ENCODE data around the gene TMPRSS13.
"Not testable (repeated sequence)": the region's sequence is repeated elsewhere in the genome, so short reads cannot be mapped to it uniquely, and the experiment has no call there.

Gene TMPRSS13

DNA sequence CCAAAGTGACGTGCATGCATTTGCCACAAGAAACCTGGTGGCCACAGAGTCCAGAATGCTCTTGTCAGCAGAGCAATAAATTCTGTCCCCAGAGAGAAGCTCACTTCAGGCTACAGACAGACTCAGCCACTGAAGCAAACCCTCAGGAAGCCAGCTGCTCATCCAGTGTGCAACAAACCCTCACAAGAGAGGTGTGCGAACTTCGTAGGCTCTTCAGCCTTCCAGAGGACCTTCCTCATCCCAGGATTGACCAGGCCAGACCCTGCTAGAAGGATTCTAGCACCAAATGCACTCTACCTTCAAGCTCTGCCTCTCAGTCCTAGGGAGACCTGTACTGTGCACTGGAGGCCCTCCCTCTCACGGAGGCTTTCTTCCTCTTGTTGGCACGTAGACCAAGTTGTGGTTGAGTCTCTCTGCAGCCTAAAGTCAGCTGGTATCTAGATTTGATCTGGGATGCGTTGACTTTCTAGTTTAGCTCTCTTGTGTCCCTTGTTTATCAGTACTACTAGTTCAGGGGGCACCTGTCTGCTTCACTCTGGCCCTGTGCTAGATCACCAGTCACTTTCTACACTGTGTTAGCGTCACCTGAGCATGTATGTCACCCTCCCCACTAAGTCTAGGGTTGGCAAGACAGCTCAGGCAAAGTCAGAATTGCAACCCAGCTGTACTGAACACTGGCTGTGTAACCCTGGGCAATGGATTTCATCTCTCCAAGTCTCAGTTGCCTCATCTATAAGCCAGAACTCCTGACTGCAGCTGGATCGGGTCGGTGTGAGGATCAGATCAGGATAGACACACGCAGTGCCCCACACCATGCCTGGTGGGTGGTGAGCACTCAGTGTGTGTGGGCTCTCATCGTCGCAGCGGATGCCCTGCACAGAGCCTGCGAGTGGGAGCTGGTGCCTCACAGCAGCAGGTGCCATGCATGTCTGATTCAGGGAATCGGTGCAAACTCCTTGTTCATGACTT lies 22.1 kb upstream of the TMPRSS13 start:
- no peak for DNase-seq (ENCODE audit: low spot score)

GRCh38 chr11:117950301-117950700 lies 21.1 kb upstream of the TMPRSS13 start:
- DNase-seq (ENCODE audit: low spot score), result no peak

- DNase-seq (ENCODE audit: low spot score), result no peak
Measured at GRCh38 chr11:117949062-117949461, 19.9 kb upstream of the TMPRSS13 start.

- DNase-seq (ENCODE audit: low spot score), result not testable (repeated sequence)
Measured at GRCh38 chr11:117948466-117948865, 19.3 kb upstream of the TMPRSS13 start.

- DNase-seq (ENCODE audit: low spot score), result not testable (repeated sequence)
Measured at GRCh38 chr11:117947751-117948150, 18.5 kb upstream of the TMPRSS13 start.

- peak; percentile 98 for DNase-seq (ENCODE audit: low spot score)
Measured at GRCh38 chr11:117946842-117947526, 17.8 kb upstream of the TMPRSS13 start.

- DNase-seq (ENCODE audit: low spot score), result peak; percentile 28
Measured at GRCh38 chr11:117946156-117946841, 17.1 kb upstream of the TMPRSS13 start.

DNA sequence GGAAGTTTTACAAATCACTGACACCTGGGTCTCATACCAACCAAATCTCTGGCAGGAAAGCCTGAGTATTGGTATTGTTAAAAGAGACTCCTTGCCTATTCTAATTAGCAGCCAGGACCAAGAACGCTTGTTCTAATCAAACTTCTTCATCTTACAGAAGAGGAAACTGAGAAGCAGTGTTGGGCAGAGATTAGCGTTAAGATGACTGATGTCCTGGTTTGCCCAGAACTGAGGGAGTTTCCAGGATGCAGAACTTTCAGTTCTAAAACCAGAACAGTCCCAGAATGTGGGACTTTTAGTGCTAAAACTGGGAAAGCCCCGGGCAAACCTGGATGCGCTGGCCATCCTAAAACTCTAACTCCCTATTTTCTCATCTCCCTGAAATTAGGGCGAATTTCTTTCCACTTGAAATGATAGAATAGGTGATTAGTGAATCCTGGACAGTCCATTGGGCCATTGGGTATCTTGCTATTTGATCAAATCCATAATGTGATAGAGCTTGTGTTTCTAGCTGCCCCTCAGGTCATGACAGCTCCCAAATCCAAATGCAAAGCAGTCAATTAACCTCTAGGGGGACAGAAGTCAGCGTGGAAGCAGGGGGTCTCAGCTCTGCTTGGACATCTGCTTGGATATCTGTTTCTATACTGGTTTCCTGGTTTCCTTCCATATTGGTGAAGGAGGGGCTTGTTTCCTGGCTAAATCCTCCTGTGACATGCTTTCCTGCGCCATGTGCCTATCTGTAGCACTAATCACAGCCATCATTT lies 16.0 kb upstream of the TMPRSS13 start:
- DNase-seq (ENCODE audit: low spot score), result no peak

GRCh38 chr11:117944554-117944953 lies 15.4 kb upstream of the TMPRSS13 start:
- DNase-seq (ENCODE audit: low spot score), result peak; percentile 22

DNA sequence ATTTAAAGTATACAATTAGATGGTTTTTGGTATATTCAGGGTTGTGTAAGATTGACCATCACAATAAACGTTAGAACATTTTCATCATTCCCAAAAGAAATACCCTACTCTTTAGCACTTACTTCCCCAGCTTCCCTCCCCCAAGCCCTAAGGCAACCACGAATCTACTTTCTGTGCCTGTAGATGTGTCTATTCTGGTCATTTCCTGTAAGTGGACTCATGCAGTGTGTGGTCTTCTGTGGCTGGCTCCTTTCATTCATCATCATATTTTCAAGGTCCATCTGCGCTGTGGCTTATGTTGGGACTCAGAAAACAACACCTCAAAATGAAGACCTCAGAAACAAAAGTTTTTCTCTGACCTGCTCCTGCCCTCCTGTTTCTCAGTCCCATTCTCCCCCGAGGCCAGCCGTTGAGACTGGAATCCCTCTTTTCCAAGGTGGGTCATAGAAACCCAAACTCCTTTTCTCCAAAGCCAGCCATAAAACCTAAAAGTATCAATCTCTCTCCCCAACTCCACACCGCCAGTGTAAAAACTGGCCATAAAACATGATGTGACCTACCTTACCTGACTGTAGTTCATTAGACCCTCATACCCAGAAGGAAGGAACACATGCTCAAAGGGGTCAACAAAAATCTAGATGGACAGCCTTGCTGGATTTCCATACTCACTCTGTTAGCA lies 12.9 kb upstream of the TMPRSS13 start:
- no peak for DNase-seq (ENCODE audit: low spot score)

DNA sequence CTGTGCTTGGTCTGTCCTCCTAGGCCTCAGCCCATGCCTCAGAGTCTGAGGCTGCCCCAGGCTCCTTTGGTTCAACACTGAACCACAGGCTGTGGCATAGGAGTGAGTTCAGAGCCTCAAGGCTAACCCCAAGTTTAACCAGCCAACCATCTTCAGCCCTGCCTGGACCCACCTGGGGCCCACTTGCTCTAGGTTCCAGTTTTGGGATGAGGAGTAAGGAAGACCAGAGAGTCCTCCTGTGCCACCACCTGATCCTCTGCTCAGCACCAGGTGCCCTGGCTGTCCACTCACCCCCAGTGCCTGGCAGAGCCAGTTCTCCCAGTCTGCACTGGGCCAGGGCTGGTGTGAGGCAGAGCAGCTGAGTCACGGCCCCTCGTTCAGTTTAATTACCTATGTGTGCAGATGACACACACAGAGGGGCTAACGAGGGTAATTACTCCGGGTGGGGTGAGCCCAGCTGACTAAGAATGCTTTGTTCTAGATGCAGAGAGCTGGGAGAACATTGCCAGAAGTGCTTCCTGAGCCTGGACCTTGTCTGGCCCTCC lies 12.0 kb upstream of the TMPRSS13 start:
- DNase-seq (ENCODE audit: low spot score), result peak; percentile 66

- DNase-seq (ENCODE audit: low spot score), result no peak
Measured at GRCh38 chr11:117940736-117941135, 11.5 kb upstream of the TMPRSS13 start.

DNA sequence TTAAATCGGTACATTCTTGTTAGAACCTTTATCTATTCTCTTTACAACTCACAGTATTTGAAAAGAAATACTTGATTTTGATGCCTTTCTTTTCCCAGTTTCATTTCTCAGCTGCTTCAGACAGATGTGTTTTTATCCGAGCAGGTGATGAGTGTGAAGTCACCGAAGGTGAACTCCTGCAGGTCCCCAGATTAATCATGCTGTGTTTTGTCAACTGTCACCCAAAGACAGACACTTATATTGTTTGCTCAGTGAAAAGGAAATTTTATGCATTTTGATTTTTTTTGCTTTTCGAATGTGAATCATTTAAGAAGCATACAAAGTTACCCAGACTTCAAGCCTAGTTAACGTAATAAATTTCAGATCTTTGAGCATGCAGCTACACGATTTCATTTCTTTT lies 7.8 kb upstream of the TMPRSS13 start:
- no peak for DNase-seq (ENCODE audit: low spot score)

DNA sequence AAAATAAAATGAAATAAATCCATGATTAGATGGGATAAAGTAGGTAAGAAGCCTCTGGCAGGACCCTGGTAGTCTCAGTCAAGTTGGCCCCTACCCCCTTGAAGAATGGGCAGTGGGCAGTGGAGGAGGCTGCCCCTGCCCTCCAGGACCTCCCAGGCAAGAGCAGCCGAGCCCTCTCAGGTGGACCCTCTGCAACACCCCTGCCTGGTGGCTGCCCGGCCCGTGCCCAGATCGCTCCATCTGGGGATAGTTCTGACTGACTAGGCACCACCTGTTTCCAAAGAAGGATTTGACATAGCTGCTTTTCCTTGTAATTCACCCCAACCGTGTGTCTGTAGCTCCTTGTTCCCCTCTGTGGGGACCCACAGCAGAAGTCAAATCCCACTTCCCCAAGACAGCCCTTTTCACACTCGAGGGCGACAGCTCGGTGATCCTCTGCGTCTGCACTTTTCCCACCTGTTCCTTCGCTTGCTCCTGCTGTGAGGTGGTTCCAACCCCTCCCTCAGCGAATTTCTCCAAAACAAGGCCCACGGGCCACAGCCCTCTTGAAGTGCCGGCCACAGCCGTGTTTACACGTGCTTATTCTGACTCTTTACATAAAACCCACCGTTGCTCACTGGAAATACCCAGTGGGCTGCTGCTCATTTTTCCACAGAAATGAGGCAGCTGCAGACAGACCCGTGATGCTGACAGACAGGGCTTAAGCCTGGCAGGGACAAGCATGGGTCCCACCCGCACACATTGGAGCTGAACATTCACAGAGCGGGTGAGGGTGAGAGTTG lies 5.5 kb upstream of the TMPRSS13 start:
- no peak for DNase-seq (ENCODE audit: low spot score)

GRCh38 chr11:117933930-117934329 lies 4.7 kb upstream of the TMPRSS13 start:
- no peak for DNase-seq (ENCODE audit: low spot score)

DNA sequence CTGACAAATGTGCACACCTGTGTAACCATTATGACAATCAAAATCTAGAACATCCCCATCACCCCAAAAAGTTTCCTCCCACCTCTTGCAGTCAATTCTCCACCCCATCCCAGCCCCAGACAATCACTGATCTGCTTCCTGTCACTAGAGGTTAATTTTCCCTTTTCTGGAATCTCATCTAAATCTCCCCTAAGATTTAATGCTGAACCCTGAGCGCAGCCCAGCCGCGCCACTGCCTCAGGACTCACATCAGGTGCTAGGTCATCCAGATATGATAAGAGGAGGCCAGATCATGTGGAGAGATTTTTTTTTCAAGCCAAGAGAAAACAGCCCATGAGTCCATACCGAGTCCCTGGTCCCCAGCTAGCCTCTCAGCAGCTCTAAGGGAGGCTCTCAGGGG lies 4.3 kb upstream of the TMPRSS13 start:
- DNase-seq (ENCODE audit: low spot score), result no peak

DNA sequence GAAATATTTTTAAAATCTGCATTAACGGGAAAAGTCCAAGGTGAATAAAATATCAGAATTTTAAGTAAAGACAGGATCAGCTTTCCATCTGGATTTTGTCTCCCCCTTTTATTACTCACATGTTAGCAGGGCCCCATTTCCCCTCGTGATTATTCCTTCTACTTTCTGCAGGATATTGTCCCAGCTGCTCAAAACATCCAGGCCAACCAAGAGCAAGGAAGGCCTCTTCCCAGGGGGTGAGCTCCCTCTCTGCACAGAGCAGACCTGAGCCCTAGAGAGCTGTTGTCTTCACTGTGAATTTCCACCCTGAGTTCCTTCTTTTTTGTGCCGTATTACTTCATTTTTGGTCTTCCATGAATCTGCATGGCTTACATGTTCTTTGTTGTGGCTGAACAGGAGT lies 3.7 kb upstream of the TMPRSS13 start:
- no peak for DNase-seq (ENCODE audit: low spot score)

DNA sequence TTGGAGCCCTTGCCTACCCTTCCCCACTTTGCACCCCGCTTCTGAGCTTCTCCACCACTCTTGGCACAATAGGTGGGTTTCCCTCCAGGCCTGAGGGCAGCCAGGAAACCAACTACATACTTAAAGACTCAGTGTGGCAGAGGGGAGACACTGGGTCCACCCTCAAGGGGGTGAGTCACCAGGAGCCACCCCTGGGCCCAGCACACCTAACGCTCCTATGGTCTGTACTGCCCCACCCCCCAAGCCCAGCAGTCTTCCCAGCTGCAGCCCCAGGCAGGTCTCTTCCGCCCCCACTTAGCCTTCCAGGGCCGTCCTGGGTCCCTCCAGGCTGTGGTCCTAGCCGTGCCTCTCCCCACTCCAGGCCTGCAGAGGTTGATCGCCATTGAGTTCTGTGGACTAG lies 3.2 kb upstream of the TMPRSS13 start:
- DNase-seq (ENCODE audit: low spot score), result no peak

DNA sequence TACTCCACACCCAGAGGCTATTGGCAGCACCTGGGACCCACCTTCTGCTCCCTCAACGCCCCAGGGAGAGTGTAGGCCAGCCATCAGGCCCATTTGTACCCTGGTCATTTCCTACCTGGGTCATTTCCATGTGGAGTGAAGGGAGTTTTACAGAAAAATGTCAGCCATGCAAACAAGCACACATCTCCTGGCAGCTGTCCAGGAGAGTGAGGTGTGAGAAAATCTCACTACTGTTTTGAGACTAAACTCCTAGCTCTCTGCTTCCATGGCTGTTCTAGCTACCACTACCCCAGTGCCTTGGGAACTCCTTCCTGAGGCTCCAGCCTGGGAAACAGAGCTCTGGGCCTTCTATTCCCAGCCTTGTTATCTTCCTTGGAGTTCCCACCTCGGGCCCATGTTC lies 2.8 kb upstream of the TMPRSS13 start:
- DNase-seq (ENCODE audit: low spot score), result peak; percentile 22

- DNase-seq (ENCODE audit: low spot score), result no peak
Measured at GRCh38 chr11:117931331-117931950, 2.2 kb upstream of the TMPRSS13 start.

Measured in kidney tubule cell (primary cell).